ENCODE data around the gene UBL4A.

The UBL4A gene

GRCh38 chrX:154486396-154487207 is at the start of gene UBL4A:
UBL4A (minus strand) TSS chrX:154486615; CDS start chrX:154486584, 31 bp downstream.
- DNase-seq: peak; percentile 58

GRCh38 chrX:154535892-154536291 is 49.5 kb upstream of the UBL4A start:
- no peak for DNase-seq

DNA sequence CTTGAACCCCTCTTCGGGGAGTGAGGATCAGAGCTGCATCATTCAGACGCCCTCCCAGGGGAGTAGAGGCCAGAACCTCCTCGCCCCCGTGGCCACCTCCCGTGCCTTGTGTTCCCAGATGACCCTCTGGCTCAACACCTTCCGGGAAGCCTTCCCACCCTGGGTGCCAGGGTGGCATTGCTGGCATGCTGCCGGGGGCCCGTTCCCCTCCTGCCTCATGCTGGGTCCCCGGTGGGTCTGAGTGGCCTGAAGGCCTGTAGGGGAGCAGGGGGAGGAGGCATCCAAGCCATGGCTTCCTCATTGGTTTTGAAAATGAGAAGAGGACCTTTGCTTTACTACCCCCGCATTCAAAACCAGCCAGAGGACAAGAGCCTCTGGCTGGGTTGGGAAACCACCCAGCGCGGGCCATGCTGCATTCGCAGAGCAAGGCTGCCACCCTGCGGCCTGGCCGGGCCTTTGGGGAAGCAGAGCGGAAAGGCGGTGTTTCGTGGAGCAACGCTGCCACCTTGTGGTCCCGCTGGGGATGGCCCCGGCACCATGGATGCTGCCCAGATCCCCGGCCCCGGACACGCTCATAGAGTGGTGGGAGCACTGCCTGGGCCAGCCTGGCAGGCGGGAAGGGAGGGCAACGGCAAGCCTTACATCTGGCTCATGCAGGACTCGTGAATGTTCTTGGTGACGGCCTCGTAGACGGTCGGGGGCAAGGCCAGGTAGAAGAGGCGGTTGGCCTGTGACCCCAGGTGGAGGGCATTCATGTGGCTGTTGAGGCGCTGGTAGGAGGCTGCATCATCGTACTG is 48.3 kb upstream of the UBL4A start:
- DNase-seq: peak; percentile 85 to 87

- DNase-seq: no peak
Measured at GRCh38 chrX:154532690-154533089, 46.3 kb upstream of the UBL4A start.

GRCh38 chrX:154531626-154532025 is 45.2 kb upstream of the UBL4A start:
- no peak for DNase-seq

DNA sequence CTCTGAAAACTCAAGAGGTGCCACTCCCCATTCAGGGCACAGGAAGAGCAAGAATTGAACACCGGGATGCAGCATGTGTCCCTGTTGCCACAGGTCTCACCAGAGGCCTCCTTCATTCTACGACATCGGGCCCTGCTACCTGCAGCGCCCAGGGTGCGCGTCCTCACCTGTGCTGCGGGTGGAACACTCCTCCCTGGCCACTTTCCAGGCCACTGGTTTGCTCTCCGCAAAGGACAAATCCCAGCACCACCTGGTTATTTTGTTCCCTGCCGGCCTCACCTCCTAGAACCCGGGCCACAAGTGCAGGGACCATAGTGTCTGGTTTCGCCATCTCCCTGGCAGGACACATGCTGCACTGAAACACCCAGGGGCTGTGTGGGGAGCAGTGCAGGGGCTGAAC is 43.9 kb upstream of the UBL4A start:
- DNase-seq: no peak

DNA sequence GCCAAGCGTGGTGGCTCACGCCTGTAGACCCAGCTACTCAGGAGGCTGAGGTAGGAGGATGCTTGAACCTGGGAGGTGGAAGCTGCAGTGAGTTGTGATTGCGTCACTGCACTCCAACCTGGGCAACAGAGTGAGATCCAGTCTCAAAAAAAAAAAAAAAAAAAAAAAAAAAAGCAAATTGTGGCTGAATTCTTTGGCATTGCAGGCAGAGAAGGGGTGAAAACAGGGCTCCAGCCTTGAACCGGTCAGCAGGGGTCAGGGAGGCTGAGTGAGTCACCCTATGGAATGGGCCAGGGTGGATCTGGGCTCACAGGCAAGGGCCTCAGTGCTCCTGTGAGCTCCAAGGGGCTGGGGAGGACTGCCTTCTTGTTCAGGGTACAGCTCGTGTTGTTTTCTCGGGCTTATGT is 42.8 kb upstream of the UBL4A start:
- no peak for DNase-seq

- DNase-seq: peak; percentile 70 to 77
Measured at GRCh38 chrX:154526901-154527675, 40.7 kb upstream of the UBL4A start.

- DNase-seq: no peak
Measured at GRCh38 chrX:154525606-154526490, 39.4 kb upstream of the UBL4A start.

- no peak for DNase-seq
Measured at GRCh38 chrX:154519389-154519788, 33.0 kb upstream of the UBL4A start.

- no peak for DNase-seq
Measured at GRCh38 chrX:154517101-154517781, 30.8 kb upstream of the UBL4A start.

DNA sequence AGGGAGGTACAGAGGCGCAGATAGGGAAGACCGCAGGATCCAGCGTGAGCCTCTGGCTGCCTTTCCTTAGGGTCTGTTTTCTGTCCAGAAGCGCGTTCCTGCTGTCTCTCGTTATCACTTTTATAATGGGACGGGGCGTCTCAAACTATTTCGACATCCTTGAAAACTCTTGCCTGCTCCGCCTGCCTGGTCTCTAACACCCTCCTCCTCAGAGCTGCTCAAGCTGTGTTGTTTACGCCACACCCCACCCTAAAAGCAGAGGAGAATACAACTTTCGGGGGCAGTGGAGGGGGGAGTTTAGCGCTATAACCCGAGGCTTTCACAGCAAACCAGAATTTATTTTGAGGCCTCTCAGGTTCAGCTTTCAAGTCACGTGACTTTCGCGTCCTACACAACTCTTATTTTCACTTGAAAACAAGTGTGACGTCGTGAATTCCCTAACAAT is 30.3 kb upstream of the UBL4A start:
- DNase-seq: no peak

- peak; percentile 93 for DNase-seq
Measured at GRCh38 chrX:154515966-154516655, 29.7 kb upstream of the UBL4A start, which contains the start of gene FAM3A. FAM3A (minus strand) TSS chrX:154516232; CDS start chrX:154515772, 460 bp downstream.

GRCh38 chrX:154515090-154515965 is 28.9 kb upstream of the UBL4A start:
- peak; percentile 10 to 36 for DNase-seq

DNA sequence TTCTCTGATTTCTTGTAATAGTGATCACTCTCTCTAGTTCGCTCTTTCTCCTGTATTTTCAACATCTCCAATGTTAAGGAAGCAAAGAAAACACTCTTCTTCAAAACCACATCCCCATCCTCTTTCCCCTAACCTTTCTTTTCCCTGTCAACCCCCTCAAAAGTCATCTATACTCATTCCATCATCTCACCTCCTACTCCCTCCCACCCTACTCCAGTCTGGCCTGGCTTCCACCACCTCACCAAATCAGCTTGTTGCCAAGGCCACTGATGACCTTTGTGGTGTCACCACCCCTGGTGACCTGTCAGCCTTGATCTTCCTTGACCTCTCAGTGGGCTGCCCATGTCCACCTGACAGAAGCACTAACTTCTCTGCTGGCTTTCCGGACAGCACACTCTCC is 27.3 kb upstream of the UBL4A start:
- DNase-seq: no peak

DNA sequence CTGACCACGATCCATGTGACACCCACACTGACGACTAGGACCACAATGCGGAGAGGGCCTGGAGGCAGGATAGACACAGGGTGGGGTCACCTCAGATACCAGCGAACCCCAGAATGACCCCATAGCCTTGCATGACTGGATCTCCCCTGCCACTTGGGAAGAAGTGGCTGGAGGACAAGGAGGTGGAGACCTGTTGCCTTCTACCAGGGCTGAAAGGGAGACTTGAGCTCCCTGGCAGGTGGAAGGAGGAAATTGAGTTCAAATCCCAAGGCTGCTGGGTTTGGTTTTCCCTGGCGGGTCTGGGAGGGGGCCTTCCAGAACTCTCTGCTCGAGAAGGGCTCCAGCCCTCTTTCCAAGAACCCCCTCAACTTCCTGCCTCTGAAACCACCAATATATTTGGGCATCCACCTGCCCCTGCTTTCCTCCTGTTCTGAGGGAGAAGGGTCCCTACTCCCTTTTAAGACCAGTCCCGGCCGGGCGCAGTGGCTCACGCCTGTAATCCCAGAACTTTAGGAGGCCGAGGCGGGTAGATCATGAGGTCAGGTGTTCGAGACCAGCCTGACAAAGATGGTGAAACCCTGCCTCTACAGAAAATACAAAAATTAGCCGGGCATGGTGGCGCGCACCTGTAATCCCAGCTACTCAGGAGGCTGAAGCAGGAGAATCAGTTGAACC is 26.6 kb upstream of the UBL4A start:
- DNase-seq: no peak

GRCh38 chrX:154511761-154512160 is 25.3 kb upstream of the UBL4A start:
- no peak for DNase-seq

DNA sequence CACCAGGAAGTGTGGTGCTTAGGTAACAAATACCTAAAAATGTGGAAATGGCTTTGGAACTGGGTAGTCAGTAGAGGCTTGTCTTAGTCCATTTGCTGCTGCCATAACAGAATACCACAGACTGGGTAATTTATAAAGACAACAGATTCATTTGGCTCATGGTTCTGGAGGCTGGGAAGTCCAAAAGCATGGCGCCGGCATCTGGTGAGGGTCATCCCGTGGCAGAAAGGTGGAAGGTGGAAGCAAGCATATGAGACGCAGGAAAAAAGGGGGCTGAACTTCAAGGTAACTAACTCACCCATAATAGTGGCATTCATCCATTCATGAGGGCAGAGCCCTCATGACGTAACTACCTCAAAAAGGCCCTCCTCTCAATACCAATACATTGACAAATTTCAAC is 23.0 kb upstream of the UBL4A start:
- DNase-seq: no peak

DNA sequence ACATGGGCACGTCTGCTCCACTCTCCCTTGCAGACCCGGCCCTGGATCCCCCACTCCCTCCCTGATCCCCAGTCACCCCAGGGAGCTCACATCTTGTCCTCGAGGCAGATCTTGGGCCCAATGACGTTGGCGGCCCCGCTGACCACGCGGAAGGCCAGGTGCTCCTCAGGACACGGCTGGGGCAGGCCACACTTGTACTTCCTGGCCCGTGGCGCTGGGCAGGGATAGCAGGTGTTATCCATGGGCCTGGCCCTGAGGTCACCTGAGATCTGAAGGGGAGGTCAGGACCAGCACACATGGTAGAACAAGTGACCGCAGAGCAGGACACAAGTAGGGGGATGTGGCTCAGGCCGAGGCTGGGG is 21.9 kb upstream of the UBL4A start:
- DNase-seq: no peak
